Measurements from ENCODE around the gene NNAT.

DNA sequence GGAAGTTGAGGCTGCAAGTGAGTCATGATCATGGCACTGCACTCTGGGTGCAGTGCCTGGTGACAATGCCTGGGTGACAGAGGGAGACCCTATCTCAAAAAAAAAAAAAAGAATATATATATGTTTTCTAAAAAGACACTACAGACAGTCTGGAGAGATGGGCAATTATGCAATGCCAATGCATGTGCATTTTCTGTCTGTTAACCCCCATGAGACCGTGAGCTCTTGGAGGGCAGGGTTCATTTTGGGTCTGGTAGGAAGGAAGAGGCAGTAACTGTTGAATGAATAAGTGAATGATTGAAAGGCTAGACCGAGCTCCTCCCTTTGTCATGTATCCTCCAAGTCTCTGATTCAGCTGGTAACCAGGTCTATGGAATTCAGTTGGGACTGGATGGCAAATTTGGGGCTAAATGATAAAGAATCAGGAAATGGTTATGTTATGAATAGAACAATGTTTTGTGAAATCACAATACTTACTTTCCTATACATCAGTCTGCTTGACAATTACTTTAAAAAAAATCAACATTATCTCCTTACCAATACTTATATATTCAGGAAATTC lies 12.2 kb downstream of the NNAT start:
- TF ChIP-seq, protein P1, sequence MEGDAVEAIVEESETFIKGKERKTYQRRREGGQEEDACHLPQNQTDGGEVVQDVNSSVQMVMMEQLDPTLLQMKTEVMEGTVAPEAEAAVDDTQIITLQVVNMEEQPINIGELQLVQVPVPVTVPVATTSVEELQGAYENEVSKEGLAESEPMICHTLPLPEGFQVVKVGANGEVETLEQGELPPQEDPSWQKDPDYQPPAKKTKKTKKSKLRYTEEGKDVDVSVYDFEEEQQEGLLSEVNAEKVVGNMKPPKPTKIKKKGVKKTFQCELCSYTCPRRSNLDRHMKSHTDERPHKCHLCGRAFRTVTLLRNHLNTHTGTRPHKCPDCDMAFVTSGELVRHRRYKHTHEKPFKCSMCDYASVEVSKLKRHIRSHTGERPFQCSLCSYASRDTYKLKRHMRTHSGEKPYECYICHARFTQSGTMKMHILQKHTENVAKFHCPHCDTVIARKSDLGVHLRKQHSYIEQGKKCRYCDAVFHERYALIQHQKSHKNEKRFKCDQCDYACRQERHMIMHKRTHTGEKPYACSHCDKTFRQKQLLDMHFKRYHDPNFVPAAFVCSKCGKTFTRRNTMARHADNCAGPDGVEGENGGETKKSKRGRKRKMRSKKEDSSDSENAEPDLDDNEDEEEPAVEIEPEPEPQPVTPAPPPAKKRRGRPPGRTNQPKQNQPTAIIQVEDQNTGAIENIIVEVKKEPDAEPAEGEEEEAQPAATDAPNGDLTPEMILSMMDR (IDR thresholded peaks at IDR 0.05), result no peak
- TF ChIP-seq POLR2A (IDR thresholded peaks at IDR 0.05), result no peak
